Neural progenitor cell (in vitro differentiated cells): ENCODE measurements around the gene C6orf47. TPM values are rescaled to one million over a fixed set of nuclear protein-coding genes. Genes with fewer than 3 reads are reported as not detected.

Source experiments
- DNase-seq: peaks from one replicate; pipeline ENCODE4 v3.0.0-alpha.2; 2016; ENCODE audit warnings: low spot score
- H2AFZ ChIP-seq: fragments of 200-600 bp; sonication (generic); replicated peaks from 2 replicates; pipeline ENCODE4 v1.6.1; 2016; ENCODE audit warnings: antibody characterized with exemption
- H3F3A ChIP-seq: fragments of 200-600 bp; sonication (generic); 2 replicates; pipeline ENCODE4 v1.6.1; 2016; ENCODE audit warnings: antibody characterized with exemption, low read depth
- H3K27ac ChIP-seq: fragments of 200-600 bp; sonication (generic); 2 replicates; pipeline ENCODE4 v1.5.1; 2016; ENCODE audit warnings: mild to moderate bottlenecking
- H3K27me3 ChIP-seq: fragments of 200-600 bp; sonication (generic); 2 replicates; pipeline ENCODE4 v1.6.1; 2016; ENCODE audit warnings: mild to moderate bottlenecking, moderate library complexity
- H3K36me3 ChIP-seq: fragments of 200-600 bp; sonication (generic); 2 replicates; pipeline ENCODE4 v1.5.1; 2016
- H3K4me1 ChIP-seq: fragments of 200-600 bp; sonication (generic); 2 replicates; pipeline ENCODE4 v1.6.1; 2016; ENCODE audit warnings: mixed run types
- H3K4me2 ChIP-seq: fragments of 200-600 bp; sonication (generic); 2 replicates; pipeline ENCODE4 v1.6.1; 2016
- H3K4me3 ChIP-seq: fragments of 200-600 bp; sonication (generic); 2 replicates; pipeline ENCODE4 v1.5.1; 2016
- H3K79me2 ChIP-seq: fragments of 200-600 bp; sonication (generic); 2 replicates; pipeline ENCODE4 v1.6.1; 2016; ENCODE audit warnings: low read depth
- H3K9ac ChIP-seq: fragments of 200-600 bp; sonication (generic); 2 replicates; pipeline ENCODE4 v1.6.1; 2016
- H3K9me3 ChIP-seq: fragments of 200-600 bp; sonication (generic); 2 replicates; pipeline ENCODE4 v1.5.1; 2016; ENCODE audit warnings: low read depth
- H4K20me1 ChIP-seq: fragments of 200-600 bp; sonication (generic); 2 replicates; pipeline ENCODE4 v1.6.1; 2016; ENCODE audit warnings: low read depth
- H3K27ac Mint-ChIP-seq: 3 replicates; pipeline ENCODE4 v1.8.0; 2021; ENCODE audit warnings: mixed read lengths
- H3K27me3 Mint-ChIP-seq: 2 replicates; pipeline ENCODE4 v1.8.0; 2022; ENCODE audit warnings: low read depth, mild to moderate bottlenecking, inconsistent platforms, moderate library complexity, mixed read lengths; ENCODE audit not compliant: insufficient read depth
- H3K36me3 Mint-ChIP-seq: 3 replicates; pipeline ENCODE4 v1.8.0; 2021; ENCODE audit warnings: mixed read lengths
- H3K4me1 Mint-ChIP-seq: 3 replicates; pipeline ENCODE4 v1.8.0; 2021; ENCODE audit warnings: mixed read lengths
- H3K4me3 Mint-ChIP-seq: 3 replicates; pipeline ENCODE4 v1.8.0; 2021; ENCODE audit warnings: mild to moderate bottlenecking, moderate library complexity, mixed read lengths
- H3K9me3 Mint-ChIP-seq: 3 replicates; pipeline ENCODE4 v1.8.0; 2020; ENCODE audit warnings: mixed read lengths
- CTCF ChIP-seq: fragments of 200-600 bp; sonication (generic); IDR thresholded peaks from 2 replicates; pipeline ENCODE4 v1.5.1; 2017; ENCODE audit warnings: antibody characterized with exemption, mild to moderate bottlenecking
- EZH2 ChIP-seq: fragments of 200-600 bp; sonication (generic); IDR thresholded peaks from 2 replicates; pipeline ENCODE4 v1.6.1; 2017; ENCODE audit warnings: antibody characterized with exemption, mild to moderate bottlenecking, moderate library complexity
- EZH2phosphoT487 ChIP-seq: fragments of 200-600 bp; sonication (generic); IDR thresholded peaks from 2 replicates; pipeline ENCODE4 v1.6.1; 2017; ENCODE audit warnings: antibody characterized with exemption
- total RNA-seq: library from RNA; depleted of rRNA; stranded (reverse); fragments of >200 nt; gene quantifications from 2 replicates; pipeline ENCODE4 v1.2.3, GENCODE V29; 2015; ENCODE audit warnings: low replicate concordance

The C6orf47 gene
- total RNA-seq, 1 donor from 2014 or later, result 14.6 TPM

GRCh38 chr6:31687860-31688693 lies 27.5 kb upstream of the C6orf47 start:
- peaks cover 8% of the 10 kb centered on the region for H4K20me1 ChIP-seq
- no peaks in the 10 kb centered on the region for H3K79me2 ChIP-seq
- peaks cover 11% of the 10 kb centered on the region for H3K4me1 Mint-ChIP-seq
- no peak overlapping the region for H2AFZ ChIP-seq
- H3K9ac ChIP-seq, result no peak overlapping the region
- peak overlapping the region; percentile 57 for H3K27ac Mint-ChIP-seq
- H3K4me3 Mint-ChIP-seq, result no peak overlapping the region
- peaks cover 18% of the 10 kb centered on the region for H3F3A ChIP-seq
- TF ChIP-seq EZH2, result no peak
- TF ChIP-seq EZH2phosphoT487, result no peak
- H3K27me3 ChIP-seq, result no peaks in the 10 kb centered on the region
- no peak for DNase-seq
- no peaks in the 10 kb centered on the region for H3K9me3 Mint-ChIP-seq
- no peak overlapping the region for H3K4me2 ChIP-seq
- peaks cover 38% of the 10 kb centered on the region for H3K36me3 Mint-ChIP-seq
- peaks cover 2% of the 10 kb centered on the region for H3K27me3 Mint-ChIP-seq
- H3K9me3 ChIP-seq, result no peaks in the 10 kb centered on the region
- H3K27ac ChIP-seq, result no peak overlapping the region
- no peaks in the 10 kb centered on the region for H3K36me3 ChIP-seq
- H3K4me1 ChIP-seq, result peaks cover 3% of the 10 kb centered on the region
- no peak overlapping the region for H3K4me3 ChIP-seq

- no peak overlapping the region for H3K4me3 ChIP-seq
- Mint-ChIP-seq H3K9me3 (no peaks in the 10 kb centered on the region), H3K4me1 (peaks cover 14% of the 10 kb centered on the region), H3K36me3 (peaks cover 36% of the 10 kb centered on the region), H3K4me3 (no peak overlapping the region), H3K27ac (no peak overlapping the region), H3K27me3 (peaks cover 2% of the 10 kb centered on the region)
- no peak for DNase-seq
- peaks cover 5% of the 10 kb centered on the region for H3K27me3 ChIP-seq
- no peak overlapping the region for H3K27ac ChIP-seq
- peaks cover 8% of the 10 kb centered on the region for H4K20me1 ChIP-seq
- no peaks in the 10 kb centered on the region for H3K79me2 ChIP-seq
- H3K4me2 ChIP-seq, result no peak overlapping the region
- H3K9me3 ChIP-seq, result no peaks in the 10 kb centered on the region
- TF ChIP-seq CTCF (no peak), EZH2 (no peak), EZH2phosphoT487 (no peak)
- H3K4me1 ChIP-seq, result peaks cover 3% of the 10 kb centered on the region
- no peaks in the 10 kb centered on the region for H3K36me3 ChIP-seq
- no peak overlapping the region for H3K9ac ChIP-seq
- peaks cover 25% of the 10 kb centered on the region for H3F3A ChIP-seq
- H2AFZ ChIP-seq, result no peak overlapping the region
These were observed 26.7 kb upstream of the C6orf47 start for GRCh38 chr6:31687321-31687720.

GRCh38 chr6:31686483-31686882 lies 25.9 kb upstream of the C6orf47 start:
- no peaks in the 10 kb centered on the region for H3K9me3 Mint-ChIP-seq
- peaks cover 36% of the 10 kb centered on the region for H3K36me3 Mint-ChIP-seq

More at GRCh38 chr6:31686483-31686882, 25.9 kb upstream of the C6orf47 start:
- H3K9ac ChIP-seq, result no peak overlapping the region
- peaks cover 21% of the 10 kb centered on the region for H3K4me1 Mint-ChIP-seq
- no peaks in the 10 kb centered on the region for H3K9me3 ChIP-seq
- no peak overlapping the region for H3K27ac ChIP-seq
- no peak overlapping the region for H2AFZ ChIP-seq
- TF ChIP-seq EZH2phosphoT487 (no peak), CTCF (no peak), EZH2 (no peak)
- no peak overlapping the region for H3K27ac Mint-ChIP-seq
- peaks cover 8% of the 10 kb centered on the region for H4K20me1 ChIP-seq
- no peaks in the 10 kb centered on the region for H3K36me3 ChIP-seq
- H3K4me1 ChIP-seq, result peaks cover 6% of the 10 kb centered on the region
- no peak for DNase-seq
- H3K4me3 ChIP-seq, result no peak overlapping the region
- H3K4me3 Mint-ChIP-seq, result no peak overlapping the region
- no peaks in the 10 kb centered on the region for H3K79me2 ChIP-seq
- peaks cover 34% of the 10 kb centered on the region for H3F3A ChIP-seq
- H3K4me2 ChIP-seq, result no peak overlapping the region
- peaks cover 14% of the 10 kb centered on the region for H3K27me3 ChIP-seq
- peaks cover 7% of the 10 kb centered on the region for H3K27me3 Mint-ChIP-seq
